ENCODE measurements around the gene ESYT1.

ESYT1 gene

GRCh38 chr12:56127888-56128669 lies at the start of gene ESYT1:
Gene ESYT1 (plus strand): TSS chr12:56128267. CDS start chr12:56128320, 53 bp downstream.
- in situ Hi-C loops (cut with MboI; ENCODE audit: low sequenced_read_pairs), result no loop called here

- in situ Hi-C loops (cut with MboI; ENCODE audit: low sequenced_read_pairs), result no loop called here
Measured at GRCh38 chr12:56078427-56078826, 49.6 kb upstream of the ESYT1 start.

GRCh38 chr12:56078931-56079722 lies 48.9 kb upstream of the ESYT1 start:
- in situ Hi-C loops (cut with MboI; ENCODE audit: low sequenced_read_pairs), result no loop called here

- in situ Hi-C loops (cut with MboI; ENCODE audit: low sequenced_read_pairs), result no loop called here
Measured at GRCh38 chr12:56079723-56080555, 48.1 kb upstream of the ESYT1 start, which contains the start of gene ERBB3. Gene ERBB3 (plus strand): TSS chr12:56080165. CDS start chr12:56080301, 136 bp downstream.

- in situ Hi-C loops (cut with MboI; ENCODE audit: low sequenced_read_pairs), result no loop called here
Measured at GRCh38 chr12:56080556-56081138, 47.4 kb upstream of the ESYT1 start.

- in situ Hi-C loops (cut with MboI; ENCODE audit: low sequenced_read_pairs), result no loop called here
Measured at GRCh38 chr12:56081393-56082347, 46.4 kb upstream of the ESYT1 start.

- in situ Hi-C loops (cut with MboI; ENCODE audit: low sequenced_read_pairs), result no loop called here
Measured at GRCh38 chr12:56082382-56082781, 45.7 kb upstream of the ESYT1 start.

- in situ Hi-C loops (cut with MboI; ENCODE audit: low sequenced_read_pairs), result no loop called here
Measured at GRCh38 chr12:56082967-56083366, 45.1 kb upstream of the ESYT1 start.

- in situ Hi-C loops (cut with MboI; ENCODE audit: low sequenced_read_pairs), result no loop called here
Measured at GRCh38 chr12:56084958-56085543, 43.0 kb upstream of the ESYT1 start.

GRCh38 chr12:56086096-56086495 lies 42.0 kb upstream of the ESYT1 start:
- in situ Hi-C loops (cut with MboI; ENCODE audit: low sequenced_read_pairs), result no loop called here

GRCh38 chr12:56086608-56087007 lies 41.5 kb upstream of the ESYT1 start:
- in situ Hi-C loops (cut with MboI; ENCODE audit: low sequenced_read_pairs), result no loop called here

GRCh38 chr12:56087220-56087619 lies 40.8 kb upstream of the ESYT1 start:
- in situ Hi-C loops (cut with MboI; ENCODE audit: low sequenced_read_pairs), result no loop called here

- in situ Hi-C loops (cut with MboI; ENCODE audit: low sequenced_read_pairs), result no loop called here
Measured at GRCh38 chr12:56097738-56098137, 30.3 kb upstream of the ESYT1 start.

- in situ Hi-C loops (cut with MboI; ENCODE audit: low sequenced_read_pairs), result no loop called here
Measured at GRCh38 chr12:56098592-56098991, 29.5 kb upstream of the ESYT1 start.

GRCh38 chr12:56099787-56100186 lies 28.3 kb upstream of the ESYT1 start:
- in situ Hi-C loops (cut with MboI; ENCODE audit: low sequenced_read_pairs), result no loop called here

- in situ Hi-C loops (cut with MboI; ENCODE audit: low sequenced_read_pairs), result no loop called here
Measured at GRCh38 chr12:56101045-56101444, 27.0 kb upstream of the ESYT1 start.

GRCh38 chr12:56102683-56103065 lies 25.4 kb upstream of the ESYT1 start:
- in situ Hi-C loops (cut with MboI; ENCODE audit: low sequenced_read_pairs), result no loop called here

- in situ Hi-C loops (cut with MboI; ENCODE audit: low sequenced_read_pairs), result no loop called here
Measured at GRCh38 chr12:56103066-56103711, 24.9 kb upstream of the ESYT1 start.

GRCh38 chr12:56103823-56104108 lies 24.3 kb upstream of the ESYT1 start:
- in situ Hi-C loops (cut with MboI; ENCODE audit: low sequenced_read_pairs), result no loop called here

Measured in hTERT RPE-1 (cell line).